Tibial nerve (tissue), 3 donors: ENCODE results near the gene CDHR3.

ENCODE experiments used
- CTCF ChIP-seq, 5 experiments: fragments of 200-600 bp in 3 of 5; fragments of 450-650 bp in 2 of 5; sonication (generic) in 3 of 5; IDR thresholded peaks; one replicate each; pipeline ENCODE4 v1.5.1; 2016 to 2019; ENCODE audit warnings: antibody characterized with exemption in 5 of 5, mild to moderate bottlenecking in 3 of 5, moderate library complexity in 2 of 5
- POLR2A ChIP-seq, 2 donors: fragments of 450-650 bp; IDR thresholded peaks; one replicate each; pipeline ENCODE4 v1.6.1; 2017; ENCODE audit warnings: antibody characterized with exemption in 2 of 2, mild to moderate bottlenecking in 2 of 2, moderate library complexity in 2 of 2

DNA sequence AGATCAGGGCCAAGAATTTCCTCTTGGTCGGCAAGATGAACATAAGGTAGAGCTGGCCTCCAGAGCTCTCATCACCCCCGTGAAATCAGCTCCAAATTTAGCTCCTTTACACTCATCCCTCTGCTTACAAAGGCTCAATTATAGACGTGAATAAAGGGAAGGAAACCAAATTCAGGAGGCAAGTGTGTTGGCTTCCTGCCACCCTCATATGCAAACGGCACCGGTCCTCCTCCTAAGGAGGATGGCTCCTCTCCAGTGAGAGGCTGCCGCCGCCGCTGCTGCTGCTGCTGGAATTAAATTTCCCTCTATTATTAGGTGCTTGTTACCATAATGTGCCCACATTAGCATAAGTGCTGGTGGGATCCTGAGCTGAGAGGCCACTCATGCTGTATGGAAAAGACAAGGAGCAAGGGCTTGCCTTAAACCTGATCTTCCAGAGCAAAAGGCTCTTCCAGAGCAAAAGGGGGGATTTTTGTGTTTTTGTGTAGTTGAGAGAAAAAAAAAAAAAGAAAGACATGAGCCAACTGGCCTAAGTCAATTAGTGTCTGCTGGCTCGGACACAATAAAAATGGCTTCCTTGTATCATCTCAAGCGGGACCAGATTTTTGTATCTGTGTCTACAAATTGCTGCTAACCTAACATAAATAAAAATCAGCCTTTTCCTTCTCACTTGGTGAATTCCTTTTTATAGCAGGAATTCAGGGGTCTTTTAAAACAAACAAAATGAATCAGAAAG lies 68.4 kb downstream of the CDHR3 start:
- TF ChIP-seq CTCF (IDR thresholded peaks at IDR 0.05) (no peak), POLR2A (IDR thresholded peaks at IDR 0.05) (no peak)
